HepG2 (cell line): Measurements from ENCODE around the gene CDCA4. TPM values are rescaled to one million over a fixed set of nuclear protein-coding genes. Genes with fewer than 3 reads are reported as not detected.

ENCODE experiments used
- AHDC1 ChIP-seq: sonication (generic); formaldehyde crosslinking; IDR thresholded peaks from 2 replicates; pipeline ENCODE4 v1.5.1; 2020; ENCODE audit warnings: mild to moderate bottlenecking, missing genetic modification reagents, borderline replicate concordance
- ATAD3A ChIP-seq: sonication (generic); formaldehyde crosslinking; IDR thresholded peaks from 2 replicates; pipeline ENCODE4 v1.4.0; 2020; ENCODE audit warnings: missing genetic modification reagents
- CCDC6 ChIP-seq: sonication (generic); formaldehyde crosslinking; IDR thresholded peaks from 2 replicates; pipeline ENCODE4 v1.8.1; 2022; ENCODE audit warnings: mild to moderate bottlenecking, missing genetic modification reagents, moderate library complexity
- FOXO1 ChIP-seq: sonication (generic); formaldehyde crosslinking; IDR thresholded peaks from 2 replicates; pipeline ENCODE4 v1.4.0; 2020; ENCODE audit warnings: missing genetic modification reagents
- KLF11 ChIP-seq: IDR thresholded peaks from 2 replicates; pipeline ENCODE4 v1.6.1; 2016; ENCODE audit warnings: missing compliant biosample characterization
- MIER2 ChIP-seq: IDR thresholded peaks from 2 replicates; pipeline ENCODE4 v1.6.1; 2016; ENCODE audit warnings: missing biosample characterization, missing genetic modification reagents
- NFYC ChIP-seq: IDR thresholded peaks from 2 replicates; pipeline ENCODE4 v1.6.1; 2016; ENCODE audit warnings: missing genetic modification reagents, missing compliant biosample characterization
- NKX3-1 ChIP-seq: sonication (generic); formaldehyde crosslinking; IDR thresholded peaks from 2 replicates; pipeline ENCODE4 v1.5.0; 2020; ENCODE audit warnings: missing genetic modification reagents
- PHF21A ChIP-seq: sonication (generic); formaldehyde crosslinking; IDR thresholded peaks from 2 replicates; pipeline ENCODE4 v1.5.0; 2020; ENCODE audit warnings: mild to moderate bottlenecking, missing genetic modification reagents
- PPARG ChIP-seq: conservative IDR thresholded peaks from 2 replicates; pipeline ENCODE4 v1.6.1; 2016; ENCODE audit warnings: missing biosample characterization, missing genetic modification reagents
- SOX13 ChIP-seq, 3 experiments: fragments of 450-650 bp in 1 of 3; sonication (generic) in 1 of 3; formaldehyde crosslinking in 1 of 3; IDR thresholded peaks in 2 of 3; conservative IDR thresholded peaks in 1 of 3; 2 replicates each; pipeline versions ENCODE4 v1.5.0 to v1.6.1; 2016 to 2020; ENCODE audit warnings: antibody characterized with exemption in 1 of 3, mild to moderate bottlenecking in 1 of 3, missing compliant biosample characterization in 1 of 3, missing genetic modification reagents in 1 of 3, moderate library complexity in 1 of 3
- SOX6 ChIP-seq, 2 experiments: fragments of 450-650 bp in 1 of 2; sonication (generic) in 1 of 2; formaldehyde crosslinking in 1 of 2; IDR thresholded peaks; 2 replicates each; pipeline versions ENCODE4 v1.4.0 to v1.6.1; 2017 to 2020; ENCODE audit warnings: antibody characterized with exemption in 1 of 2, mild to moderate bottlenecking in 1 of 2, missing genetic modification reagents in 1 of 2
- SRF ChIP-seq: IDR thresholded peaks from 2 replicates; pipeline ENCODE4 v1.6.1; 2011; ENCODE audit warnings: mild to moderate bottlenecking, low read depth, low read length, moderate library complexity
- ZC3H4 ChIP-seq: sonication (generic); formaldehyde crosslinking; IDR thresholded peaks from 2 replicates; pipeline ENCODE4 v1.4.0; 2020; ENCODE audit warnings: missing genetic modification reagents, borderline replicate concordance
- ZFAT ChIP-seq: sonication (generic); formaldehyde crosslinking; conservative IDR thresholded peaks from 2 replicates; pipeline ENCODE4 v1.8.1; 2023; ENCODE audit warnings: missing genetic modification reagents, inconsistent platforms
- ZNF451 ChIP-seq: sonication (generic); formaldehyde crosslinking; IDR thresholded peaks from 2 replicates; pipeline ENCODE4 v1.5.0; 2020; ENCODE audit warnings: mild to moderate bottlenecking, missing genetic modification reagents
- ZNF577 ChIP-seq: sonication (generic); formaldehyde crosslinking; IDR thresholded peaks from 2 replicates; pipeline ENCODE4 v1.4.0; 2020; ENCODE audit warnings: mild to moderate bottlenecking, low read depth, missing genetic modification reagents, borderline replicate concordance
- ZNF605 ChIP-seq: sonication (generic); formaldehyde crosslinking; IDR thresholded peaks from 2 replicates; pipeline ENCODE4 v1.8.0; 2022; ENCODE audit warnings: mild to moderate bottlenecking, missing genetic modification reagents
- ZNF737 ChIP-seq: sonication (generic); formaldehyde crosslinking; IDR thresholded peaks from 2 replicates; pipeline ENCODE4 v1.5.0; 2020; ENCODE audit warnings: missing genetic modification reagents, mild to moderate bottlenecking, borderline replicate concordance
- polyA plus RNA-seq, 8 experiments: library from polyadenylated mRNA; depleted of rRNA in 3 of 8; stranded (reverse) in 7 of 8; unstranded in 1 of 8; fragments of >200 nt; fragmentation: Illumina TruSeq in 4 of 8; extraction: Trizol in 4 of 8; gene quantifications; 2 replicates each; pipeline versions ENCODE4 v1.2.1 to v1.2.3, GENCODE V29; 2011 to 2016; ENCODE audit warnings: low read depth in 4 of 8, missing spikeins in 1 of 8, mixed read lengths in 1 of 8; ENCODE audit not compliant: insufficient read depth in 1 of 8
- total RNA-seq, 5 experiments: library from RNA; depleted of rRNA; stranded (reverse); fragments of >200 nt; fragmentation: Illumina TruSeq; extraction: Trizol; gene quantifications; 2 replicates each; pipeline ENCODE4 v1.2.3, GENCODE V29; 2016; ENCODE audit warnings: low read depth in 1 of 5
- TF ChIP-seq, protein P1 (sequence below): sonication (generic); formaldehyde crosslinking; conservative IDR thresholded peaks from 2 replicates; pipeline ENCODE4 v1.8.0; 2022; ENCODE audit warnings: mild to moderate bottlenecking, moderate library complexity, missing genetic modification reagents
- TF ChIP-seq, protein P2 (sequence below): IDR thresholded peaks from 2 replicates; pipeline ENCODE4 v1.6.1; 2016; ENCODE audit warnings: missing biosample characterization, missing genetic modification reagents, low read depth

CDCA4 gene
- total and polyA plus RNA-seq, 2 of the 13 experiments (the other 11 are each of a cell fraction or from before 2014, with no cell fraction given) = 19.7 to 43.1 TPM

GRCh38 chr14:105020815-105021655 is at the start of gene CDCA4 (continued):
- no peak for TF ChIP-seq ZNF451 (CRISPR knock-in tag)
- peak; percentile 95 for TF ChIP-seq ZNF605
- TF ChIP-seq, protein P1, sequence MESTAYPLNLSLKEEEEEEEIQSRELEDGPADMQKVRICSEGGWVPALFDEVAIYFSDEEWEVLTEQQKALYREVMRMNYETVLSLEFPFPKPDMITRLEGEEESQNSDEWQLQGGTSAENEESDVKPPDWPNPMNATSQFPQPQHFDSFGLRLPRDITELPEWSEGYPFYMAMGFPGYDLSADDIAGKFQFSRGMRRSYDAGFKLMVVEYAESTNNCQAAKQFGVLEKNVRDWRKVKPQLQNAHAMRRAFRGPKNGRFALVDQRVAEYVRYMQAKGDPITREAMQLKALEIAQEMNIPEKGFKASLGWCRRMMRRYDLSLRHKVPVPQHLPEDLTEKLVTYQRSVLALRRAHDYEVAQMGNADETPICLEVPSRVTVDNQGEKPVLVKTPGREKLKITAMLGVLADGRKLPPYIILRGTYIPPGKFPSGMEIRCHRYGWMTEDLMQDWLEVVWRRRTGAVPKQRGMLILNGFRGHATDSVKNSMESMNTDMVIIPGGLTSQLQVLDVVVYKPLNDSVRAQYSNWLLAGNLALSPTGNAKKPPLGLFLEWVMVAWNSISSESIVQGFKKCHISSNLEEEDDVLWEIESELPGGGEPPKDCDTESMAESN (CRISPR knock-in tag) = no peak
- TF ChIP-seq SOX13 (IDR thresholded peaks at IDR 0.05) = no peak
- TF ChIP-seq SOX13 (CRISPR knock-in tag; conservative IDR thresholded peaks at IDR 0.05 in 1 of 2, IDR thresholded peaks at IDR 0.05 in 1 of 2) = no peak
- TF ChIP-seq MIER2 (CRISPR knock-in tag) = no peak
- TF ChIP-seq ZNF577 = no peak
- no peak for TF ChIP-seq PPARG (CRISPR knock-in tag)
- TF ChIP-seq ZC3H4 (CRISPR knock-in tag) = no peak
- TF ChIP-seq ZNF737 (CRISPR knock-in tag) = no peak
- no peak for TF ChIP-seq FOXO1 (CRISPR knock-in tag)
- TF ChIP-seq KLF11 (CRISPR knock-in tag) = no peak
- no peak for TF ChIP-seq PHF21A
- no peak; the same call in 1 of the 2 replicates for TF ChIP-seq AHDC1 (CRISPR knock-in tag)
- no peak for TF ChIP-seq ZFAT (CRISPR knock-in tag)
- TF ChIP-seq CCDC6 (CRISPR knock-in tag) = peak; percentile 82
- TF ChIP-seq SOX6 (IDR thresholded peaks at IDR 0.05) = no peak
- no peak for TF ChIP-seq SOX6 (CRISPR knock-in tag; IDR thresholded peaks at IDR 0.05)
- TF ChIP-seq, protein P2, sequence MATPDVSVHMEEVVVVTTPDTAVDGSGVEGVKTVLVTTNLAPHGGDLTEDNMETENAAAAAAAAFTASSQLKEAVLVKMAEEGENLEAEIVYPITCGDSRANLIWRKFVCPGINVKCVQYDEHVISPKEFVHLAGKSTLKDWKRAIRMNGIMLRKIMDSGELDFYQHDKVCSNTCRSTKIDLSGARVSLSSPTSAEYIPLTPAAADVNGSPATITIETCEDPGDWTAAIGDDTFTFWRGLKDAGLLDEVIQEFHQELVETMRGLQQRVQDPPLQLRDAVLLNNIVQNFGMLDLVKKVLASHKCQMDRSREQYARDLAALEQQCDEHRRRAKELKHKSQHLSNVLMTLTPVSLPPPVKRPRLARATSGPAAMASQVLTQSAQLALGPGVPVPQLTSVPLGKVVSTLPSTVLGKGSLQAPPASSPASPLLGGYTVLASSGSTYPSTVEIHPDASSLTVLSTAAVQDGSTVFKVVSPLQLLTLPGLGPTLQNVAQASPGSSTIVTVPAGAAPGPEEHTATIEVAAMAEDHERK = peak; percentile 60
- TF ChIP-seq NFYC (CRISPR knock-in tag) = peak; percentile 78
- peak; percentile 58 for TF ChIP-seq NKX3-1 (CRISPR knock-in tag)
- no peak for TF ChIP-seq SRF
- no peak for TF ChIP-seq ATAD3A (CRISPR knock-in tag)
